ENCODE data around the gene FBXL7. TPM values are rescaled to one million over a fixed set of nuclear protein-coding genes. Genes with fewer than 3 reads are reported as not detected.

Gene FBXL7
- polyA plus RNA-seq, 3 donors = not detected

DNA sequence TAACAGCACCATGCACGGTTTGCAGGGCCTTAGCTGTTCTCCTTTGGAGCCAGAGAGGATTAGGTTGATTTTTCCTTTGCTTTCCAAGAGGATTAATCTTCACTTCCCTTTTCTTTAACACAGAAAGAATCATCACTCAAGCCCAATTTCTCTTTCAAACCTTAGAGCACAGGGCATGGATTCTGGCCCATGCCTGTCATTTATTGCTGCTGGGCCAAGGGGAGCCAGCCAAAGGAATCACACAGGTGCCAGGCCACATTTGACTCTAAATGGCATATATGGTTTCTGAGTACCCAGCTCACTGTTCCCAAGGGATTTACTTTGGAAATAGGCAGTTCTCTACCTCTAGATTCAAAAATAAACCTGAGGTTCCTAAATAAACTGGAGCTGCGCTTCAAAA lies 58.3 kb downstream of the FBXL7 start:
- no peaks in the 10 kb centered on the region for H3K27me3 ChIP-seq (ENCODE audit: control insufficient read depth in 2 of 2, insufficient read depth in 2 of 2, low read length in 2 of 2)
- no peaks in the 10 kb centered on the region for H3K36me3 Mint-ChIP-seq
- H3K4me3 Mint-ChIP-seq = no peak overlapping the region
- H4K20me1 ChIP-seq (ENCODE audit: insufficient read depth, low read length) = no peaks in the 10 kb centered on the region
- H3K9ac ChIP-seq (ENCODE audit: insufficient read depth, low read length, poor library complexity, severe bottlenecking) = no peak overlapping the region
- no CpG with 5 or more reads among the region's 2 CpGs for WGBS (ENCODE audit: insufficient coverage)
- no peak for DNase-seq
- H3K4me2 ChIP-seq (replicated peaks; ENCODE audit: extremely low read depth, low read length, poor library complexity, severe bottlenecking) = no peak overlapping the region
- H3K9me3 Mint-ChIP-seq = peaks cover 0 to 18% (median 2%) of the 10 kb centered on the region in 7 donors
- intact Hi-C loops (cut with micrococcal nuclease) = no loop called here
- H3K27me3 Mint-ChIP-seq (ENCODE audit: low read depth in 3 of 3) = no peaks in the 10 kb centered on the region
- no peak overlapping the region for H3K4me3 ChIP-seq (replicated peaks in 1 of 3; ENCODE audit: low read depth in 2 of 3, low read length in 3 of 3)
- H3K4me1 Mint-ChIP-seq = no peaks in the 10 kb centered on the region
- H3K9me3 ChIP-seq (replicated peaks in 1 of 2; ENCODE audit: control insufficient read depth in 1 of 2, insufficient read depth in 1 of 2, low read length in 2 of 2) = peaks cover 2 to 3% of the 10 kb centered on the region in 2 donors
- TF ChIP-seq CTCF (IDR thresholded peaks at IDR 0.05) = no peak
- H3K27ac Mint-ChIP-seq = no peak overlapping the region
- no peaks in the 10 kb centered on the region for H3K4me1 ChIP-seq (ENCODE audit: control insufficient read depth in 1 of 2, insufficient read depth in 2 of 2, low read length in 2 of 2)
- H3K79me2 ChIP-seq (ENCODE audit: insufficient read depth, low read length) = no peaks in the 10 kb centered on the region
- no peak overlapping the region for H3K27ac ChIP-seq (ENCODE audit: low read depth in 1 of 2, low read length in 2 of 2)
- H2AFZ ChIP-seq (ENCODE audit: insufficient read depth, low read depth, low read length, poor library complexity, severe bottlenecking) = no peak overlapping the region
- no peaks in the 10 kb centered on the region for H3K36me3 ChIP-seq (replicated peaks in 1 of 2; ENCODE audit: control insufficient read depth in 1 of 2, insufficient read depth in 2 of 2, low read length in 2 of 2)

- Histone ChIP-seq H3K4me2 (replicated peaks; ENCODE audit: extremely low read depth, low read length, poor library complexity, severe bottlenecking) (no peak overlapping the region), H4K20me1 (ENCODE audit: insufficient read depth, low read length) (no peaks in the 10 kb centered on the region), H3K4me3 (replicated peaks in 1 of 3; ENCODE audit: low read depth in 2 of 3, low read length in 3 of 3) (no peak overlapping the region), H3K79me2 (ENCODE audit: insufficient read depth, low read length) (no peaks in the 10 kb centered on the region), H3K9me3 (replicated peaks in 1 of 2; ENCODE audit: control insufficient read depth in 1 of 2, insufficient read depth in 1 of 2, low read length in 2 of 2) (peaks cover 2 to 3% of the 10 kb centered on the region in 2 donors), H3K9ac (ENCODE audit: insufficient read depth, low read length, poor library complexity, severe bottlenecking) (no peak overlapping the region), H2AFZ (ENCODE audit: insufficient read depth, low read depth, low read length, poor library complexity, severe bottlenecking) (no peak overlapping the region), H3K27me3 (ENCODE audit: control insufficient read depth in 2 of 2, insufficient read depth in 2 of 2, low read length in 2 of 2) (no peaks in the 10 kb centered on the region), H3K36me3 (replicated peaks in 1 of 2; ENCODE audit: control insufficient read depth in 1 of 2, insufficient read depth in 2 of 2, low read length in 2 of 2) (no peaks in the 10 kb centered on the region), H3K4me1 (ENCODE audit: control insufficient read depth in 1 of 2, insufficient read depth in 2 of 2, low read length in 2 of 2) (no peaks in the 10 kb centered on the region), H3K27ac (ENCODE audit: low read depth in 1 of 2, low read length in 2 of 2) (no peak overlapping the region)
- intact Hi-C loops (cut with micrococcal nuclease) = no loop called here
- H3K27me3 Mint-ChIP-seq (ENCODE audit: low read depth in 3 of 3) = no peaks in the 10 kb centered on the region
- 86% methylated on average over 1 of the region's 4 CpGs for WGBS (ENCODE audit: insufficient coverage)
- H3K27ac Mint-ChIP-seq = no peak overlapping the region
- no peaks in the 10 kb centered on the region for H3K4me1 Mint-ChIP-seq
- H3K9me3 Mint-ChIP-seq = peaks cover 0 to 18% (median 2%) of the 10 kb centered on the region in 7 donors
- TF ChIP-seq CTCF (IDR thresholded peaks at IDR 0.05) = no peak
- no peak overlapping the region for H3K4me3 Mint-ChIP-seq
- no peaks in the 10 kb centered on the region for H3K36me3 Mint-ChIP-seq
- no peak for DNase-seq
Measured at GRCh38 chr5:15558681-15559080, 58.7 kb downstream of the FBXL7 start.

All from CD14-positive monocyte (primary cell).